GM18909 (cell line): ENCODE measurements around the gene PHACTR4.
"Not testable (repeated sequence)": the region's sequence is repeated elsewhere in the genome, so short reads cannot be mapped to it uniquely, and the experiment has no call there.

Experiments used
- ATAC-seq: cut with Tn5 transposase; IDR thresholded peaks from one replicate; pipeline ENCODE4 v1.9.1; 2021; ENCODE audit warnings: mild to moderate bottlenecking; ENCODE audit not compliant: unreplicated experiment, poor library complexity

Gene PHACTR4

DNA sequence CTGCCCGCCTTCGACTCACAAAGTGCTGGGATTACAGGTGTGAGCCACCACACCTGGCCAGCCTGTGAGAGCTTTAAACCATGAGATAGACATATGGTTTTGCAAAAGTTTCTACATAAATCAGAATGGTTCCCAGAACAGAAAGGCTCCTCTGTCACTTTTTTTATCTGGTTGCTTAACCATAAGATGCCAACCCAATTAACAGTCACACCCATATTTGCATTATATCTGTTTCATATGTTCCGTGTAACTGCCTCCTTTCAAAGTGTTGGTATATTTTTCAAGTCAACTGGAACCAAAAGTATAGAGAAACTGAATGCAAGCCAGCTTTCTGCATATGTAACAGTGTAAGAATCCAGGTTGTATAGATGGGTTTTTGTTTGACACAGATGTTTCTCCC is 112.6 kb downstream of the PHACTR4 start:
- no peak for ATAC-seq

- ATAC-seq: no peak
Observed at GRCh38 chr1:28482702-28483101, 113.2 kb downstream of the PHACTR4 start.

- ATAC-seq: no peak
Observed at GRCh38 chr1:28494737-28495136, 125.2 kb downstream of the PHACTR4 start.

DNA sequence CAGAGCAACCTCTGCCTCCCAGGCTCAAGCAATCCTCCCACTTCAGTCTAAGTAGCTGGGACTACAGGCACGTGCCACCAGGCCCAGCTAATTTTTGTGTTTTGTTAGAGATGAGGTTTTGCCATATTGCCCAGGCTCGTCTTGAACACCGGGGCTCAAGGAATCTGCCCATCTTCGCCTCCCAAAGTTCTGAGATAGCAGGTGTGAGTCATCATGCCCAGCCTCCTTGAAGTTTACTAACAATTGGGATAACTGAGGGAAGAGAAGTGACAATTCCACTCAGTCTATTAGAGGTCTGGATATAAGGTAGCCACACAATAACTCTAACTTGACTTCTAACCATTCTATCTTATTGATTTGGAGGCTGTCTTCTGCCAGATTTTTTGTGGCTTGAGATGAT is 130.0 kb downstream of the PHACTR4 start:
- no peak for ATAC-seq

DNA sequence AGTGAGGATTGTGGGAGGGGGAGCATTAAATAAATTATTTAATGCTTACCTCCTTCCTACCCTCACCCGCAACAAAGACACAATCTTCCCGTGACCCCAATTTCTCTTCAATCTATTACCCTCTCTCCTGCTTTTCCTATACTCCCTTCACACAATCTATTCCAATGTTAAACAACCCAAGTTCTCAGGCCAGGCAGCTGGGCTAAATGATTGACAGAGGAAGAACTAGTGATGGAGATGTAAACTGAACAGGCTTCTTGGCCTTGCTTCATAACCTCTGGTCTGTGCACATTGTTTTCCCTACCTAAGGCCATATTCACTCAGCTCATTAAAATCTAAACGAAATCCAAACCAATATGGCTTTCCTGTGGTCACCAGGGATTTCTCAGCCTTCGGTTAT is 132.4 kb downstream of the PHACTR4 start:
- ATAC-seq: no peak

GRCh38 chr1:28503117-28503516 is 133.6 kb downstream of the PHACTR4 start:
- no peak for ATAC-seq

DNA sequence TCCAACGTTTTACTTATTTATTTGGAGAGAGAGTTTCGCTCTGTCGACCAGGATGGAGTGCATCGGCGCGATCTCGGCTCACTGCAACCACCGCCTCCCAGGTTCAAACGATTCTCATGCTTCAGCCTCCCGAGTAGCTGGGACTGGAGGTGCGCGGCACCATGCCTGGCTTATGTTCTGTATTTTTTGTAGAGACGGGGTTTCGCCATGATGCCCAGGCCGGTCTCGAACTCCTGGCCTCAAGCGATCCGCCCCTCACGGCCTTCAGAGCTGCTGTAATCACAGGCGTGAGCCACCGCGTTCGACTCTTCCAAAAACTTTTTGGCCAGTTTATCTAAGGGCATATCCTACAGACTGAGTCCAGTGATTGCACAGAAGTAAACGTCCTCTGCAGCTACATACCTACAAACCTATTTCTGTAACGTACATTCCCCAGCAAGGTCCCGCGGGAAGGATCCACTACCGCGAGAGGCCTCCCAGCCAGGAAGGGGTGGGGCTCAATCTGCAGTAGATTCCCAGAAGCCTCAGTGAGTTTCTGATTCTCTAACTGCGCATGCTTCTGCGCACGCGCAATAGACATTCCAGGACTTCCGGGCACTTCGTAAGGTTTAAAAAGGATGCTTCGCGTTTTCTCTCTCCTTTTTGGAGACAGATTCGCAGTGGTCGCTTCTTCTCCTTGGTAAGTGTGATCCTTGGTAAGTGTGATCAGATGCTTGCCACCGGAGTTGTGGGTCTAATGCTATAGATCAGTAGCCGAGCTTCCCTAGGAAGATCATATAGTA is 136.1 kb downstream of the PHACTR4 start, which contains the start of gene RCC1:
RCC1 (plus strand) TSS at position 638 of the 782 bp plus-strand sequence. CDS start 23,824 bp downstream, outside the sequence.
- peak; percentile 76 for ATAC-seq

- no peak for ATAC-seq
Observed at GRCh38 chr1:28506907-28507246, 137.3 kb downstream of the PHACTR4 start.

GRCh38 chr1:28507247-28507645 is 137.7 kb downstream of the PHACTR4 start:
- no peak for ATAC-seq

DNA sequence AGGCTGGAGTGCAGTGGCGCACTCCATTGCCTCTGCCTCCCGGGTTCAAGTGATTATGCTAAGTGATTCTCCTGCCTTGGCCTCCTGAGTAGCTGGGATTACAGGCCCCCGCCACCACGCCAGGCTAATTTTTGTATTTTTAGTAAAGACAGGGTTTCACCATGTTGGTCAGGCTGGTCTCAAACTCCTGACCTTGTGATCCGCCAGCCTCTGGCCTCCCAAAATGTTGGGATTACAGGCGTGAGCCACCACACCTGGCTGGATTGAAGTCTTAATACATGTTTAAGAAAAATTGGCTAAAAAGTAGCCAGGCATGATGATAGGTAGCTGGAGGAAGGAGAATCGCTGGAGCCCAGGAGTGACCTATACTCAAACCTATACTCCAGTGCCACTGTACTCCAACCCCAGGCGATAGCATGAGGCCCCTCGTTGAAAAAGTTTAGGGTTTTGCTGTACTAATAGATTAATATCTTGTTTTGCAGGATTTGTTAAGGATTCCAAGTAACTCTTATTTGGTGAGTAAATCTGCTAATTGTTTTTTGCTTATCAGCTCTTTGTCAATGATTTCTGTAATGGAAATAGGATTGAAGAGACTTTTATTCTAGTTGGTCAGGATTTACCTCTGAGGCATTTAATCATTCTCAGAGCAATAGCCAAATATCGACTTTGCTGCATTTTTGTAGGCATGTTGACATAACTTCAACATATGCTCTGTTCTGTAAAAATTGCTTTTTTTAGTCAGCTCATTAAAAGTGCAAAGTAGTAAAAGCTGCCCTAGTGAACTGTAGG is 138.3 kb downstream of the PHACTR4 start:
- ATAC-seq: no peak

- no peak for ATAC-seq
Observed at GRCh38 chr1:28508435-28508754, 138.9 kb downstream of the PHACTR4 start.

- ATAC-seq: no peak
Observed at GRCh38 chr1:28509705-28510272, 140.2 kb downstream of the PHACTR4 start.

- no peak for ATAC-seq
Observed at GRCh38 chr1:28510273-28510969, 140.9 kb downstream of the PHACTR4 start.

DNA sequence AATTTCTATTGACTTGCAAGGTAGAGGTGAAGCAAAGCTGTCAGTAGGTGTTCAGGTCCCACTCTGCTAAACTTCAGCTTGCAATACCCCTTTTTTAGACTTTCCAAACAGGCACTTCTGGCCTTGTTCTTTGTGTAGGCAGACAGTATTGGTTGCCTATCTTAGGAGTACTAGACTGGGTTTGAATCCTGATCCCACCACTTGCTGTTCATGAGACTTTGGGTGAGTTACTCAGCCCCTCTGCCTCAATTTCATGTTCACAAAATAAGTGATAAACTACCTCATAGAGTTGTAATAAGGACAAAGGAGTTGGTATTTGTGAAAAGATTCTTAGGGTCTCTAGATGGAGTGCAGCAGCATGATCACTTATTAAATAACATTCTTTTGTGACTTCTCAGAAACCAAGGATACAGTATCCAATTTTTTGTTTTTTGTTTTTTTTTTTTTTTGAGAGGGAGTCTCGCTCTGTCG is 141.5 kb downstream of the PHACTR4 start:
- ATAC-seq: no peak

DNA sequence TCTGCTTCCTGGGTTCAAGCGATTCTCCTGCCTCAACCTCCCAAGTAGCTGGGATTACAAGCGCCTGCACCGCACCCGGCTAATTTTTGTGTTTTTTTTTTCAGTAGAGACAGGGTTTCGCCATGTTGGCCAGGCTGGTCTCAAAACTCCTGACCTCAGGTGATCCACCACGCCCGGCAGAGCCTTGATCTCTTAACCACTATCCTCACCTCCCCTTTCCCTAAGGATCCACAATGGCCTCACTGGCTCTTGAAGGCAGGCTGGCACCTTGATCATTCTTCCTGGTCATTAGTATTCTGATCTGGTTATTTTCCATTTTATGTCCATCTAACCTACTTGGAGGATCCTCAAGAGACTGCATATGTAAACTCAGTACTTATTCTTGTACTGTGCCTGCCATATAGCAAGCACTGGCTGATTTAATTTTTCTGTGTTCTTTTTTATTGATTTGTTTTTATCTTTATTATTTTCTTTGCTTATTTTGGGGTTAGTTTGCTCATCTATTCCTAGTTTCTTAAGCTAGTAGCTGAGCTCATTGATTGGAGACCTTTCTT is 142.6 kb downstream of the PHACTR4 start:
- ATAC-seq: no peak

DNA sequence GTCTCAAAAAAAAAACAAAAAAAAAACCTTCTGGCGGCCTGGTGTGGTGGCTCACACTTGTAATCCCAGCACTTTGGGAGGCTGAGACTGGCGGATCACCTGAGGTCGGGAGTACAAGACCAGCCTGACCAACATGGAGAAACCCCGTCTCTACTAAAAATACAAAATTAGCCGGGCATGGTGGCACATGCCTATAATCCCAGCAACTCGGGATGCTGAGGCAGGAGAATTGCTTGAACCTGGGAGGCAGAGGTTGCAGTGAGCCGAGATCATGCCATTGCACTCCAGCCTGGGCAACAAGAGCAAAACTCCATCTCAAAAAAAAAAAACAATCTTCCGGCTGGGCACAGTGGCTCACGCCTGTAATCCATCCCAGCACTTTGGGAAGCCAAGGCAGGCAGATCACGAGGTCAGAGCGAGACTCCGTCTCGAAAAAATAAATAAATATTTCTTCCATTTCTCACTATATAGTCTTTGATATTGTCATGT is 144.9 kb downstream of the PHACTR4 start:
- not testable (repeated sequence) for ATAC-seq

DNA sequence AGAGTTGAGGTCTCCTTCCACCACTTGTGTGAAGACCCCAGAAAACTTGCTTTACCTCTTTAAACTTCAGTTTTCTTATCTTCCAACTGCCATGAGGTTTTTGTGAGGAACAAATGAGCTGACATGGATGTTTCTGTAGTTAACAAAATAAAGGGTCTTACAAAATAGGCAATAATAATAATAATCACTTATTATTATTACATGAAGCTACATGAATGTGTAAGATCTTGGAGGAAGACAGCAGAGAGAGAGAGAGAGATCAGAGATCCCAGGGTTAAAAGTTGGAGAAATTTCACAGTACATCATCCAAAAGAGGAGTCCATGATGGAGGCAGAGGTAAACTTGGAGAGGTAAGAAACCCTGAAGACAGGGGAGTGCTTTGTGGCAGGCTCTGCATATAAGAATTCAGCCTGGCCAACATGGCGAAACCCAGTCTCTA is 147.0 kb downstream of the PHACTR4 start:
- ATAC-seq: no peak

DNA sequence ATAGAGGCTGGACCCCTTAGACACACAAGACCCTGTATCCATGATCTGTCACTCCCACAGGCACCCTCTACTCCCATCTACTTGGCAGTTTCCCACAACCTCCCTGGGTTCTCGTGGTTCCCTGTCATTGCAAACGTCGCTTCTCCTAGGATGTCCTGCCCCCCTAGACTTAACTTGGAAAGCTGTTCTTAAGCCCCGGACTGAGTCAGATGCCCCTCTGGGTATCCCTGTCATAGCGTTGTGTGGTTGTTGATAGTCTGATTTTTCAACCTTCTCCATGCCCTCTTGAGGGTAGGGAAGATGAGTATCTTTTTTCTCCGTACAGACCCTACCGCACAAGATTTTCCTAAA is 148.1 kb downstream of the PHACTR4 start:
- ATAC-seq: peak; percentile 9

GRCh38 chr1:28518000-28518744 is 148.6 kb downstream of the PHACTR4 start:
- ATAC-seq: peak; percentile 79
